Measurements from ENCODE around the gene GABBR2. TPM values are rescaled to one million over a fixed set of nuclear protein-coding genes. Genes with fewer than 3 reads are reported as not detected.
"Not testable (repeated sequence)": the region's sequence is repeated elsewhere in the genome, so short reads cannot be mapped to it uniquely, and the experiment has no call there.

GABBR2 gene
- total and polyA plus RNA-seq, 2 of the 8 experiments (the other 6 are each of a cell fraction or from before 2014, with no cell fraction given): 0.50 to 1.2 TPM

- WGBS, 2 experiments (ENCODE audit: extremely low coverage in 1 of 2, insufficient coverage in 1 of 2, insufficient read length in 1 of 2, insufficient replicate concordance in 2 of 2, low coverage in 1 of 2, low lambda C conversion rate in 2 of 2, missing lambda C conversion rate in 1 of 2): 86% methylated on average over 2 of the region's 2 CpGs; no CpG with 5 or more reads in 1 of the 2 experiments
- H4K91ac ChIP-seq (replicated peaks; ENCODE audit: insufficient read length, low read length); H2BK20ac ChIP-seq (ENCODE audit: low read length); H3K4me2 ChIP-seq (ENCODE audit: insufficient read depth in 1 of 2, low read depth in 2 of 2, low read length in 2 of 2); H2BK120ac ChIP-seq (replicated peaks; ENCODE audit: low read depth, low read length); H4K5ac ChIP-seq (ENCODE audit: insufficient read length, low read depth, low read length); H3K27ac ChIP-seq (ENCODE audit: low read depth, low read length); H3K36me3 ChIP-seq (ENCODE audit: control insufficient read depth in 2 of 4, insufficient read depth in 4 of 4, low read length in 3 of 4); H2BK12ac ChIP-seq (ENCODE audit: low read depth, low read length); H2AFZ ChIP-seq (ENCODE audit: low read length); H4K8ac ChIP-seq (ENCODE audit: extremely low read depth, insufficient read depth, low read length); DNase-seq (ENCODE audit: low read depth in 1 of 2, low spot score in 2 of 2); H2AK5ac ChIP-seq (ENCODE audit: low read depth, low read length); H3K27me3 ChIP-seq (replicated peaks in 1 of 4; ENCODE audit: control insufficient read depth in 3 of 4, extremely low read depth in 1 of 4, insufficient read depth in 3 of 4, low read length in 3 of 4); H3K79me2 ChIP-seq (ENCODE audit: control insufficient read depth in 1 of 2, insufficient read depth in 2 of 2, low read length in 2 of 2); H2BK15ac ChIP-seq (ENCODE audit: low read length); POLR2A ChIA-PET (ENCODE audit: partially characterized antibody); H4K20me1 ChIP-seq (replicated peaks in 1 of 2; ENCODE audit: control insufficient read depth in 1 of 2, insufficient read depth in 2 of 2, low read length in 2 of 2); H3K23me2 ChIP-seq (ENCODE audit: low read depth, low read length); H3K4me3 ChIP-seq (ENCODE audit: extremely low read depth in 1 of 4, insufficient read depth in 2 of 4, low read depth in 3 of 4, low read length in 4 of 4); H2BK5ac ChIP-seq (ENCODE audit: low read depth, low read length); H3K18ac ChIP-seq (ENCODE audit: extremely low read depth, low read length); H3K79me1 ChIP-seq (ENCODE audit: low read depth, low read length); FAIRE-seq; H3K56ac ChIP-seq (replicated peaks; ENCODE audit: insufficient read length, low read depth, low read length); H3K4ac ChIP-seq (replicated peaks; ENCODE audit: insufficient read length, low read depth, low read length); H3K9ac ChIP-seq (replicated peaks in 1 of 4; ENCODE audit: extremely low read depth in 1 of 4, low read depth in 3 of 4, low read length in 3 of 4); H3K23ac ChIP-seq (ENCODE audit: insufficient read length); H3K9me3 ChIP-seq (ENCODE audit: insufficient read depth in 2 of 2, low read depth in 1 of 2, low read length in 1 of 2); H3K4me1 ChIP-seq (replicated peaks in 1 of 4; ENCODE audit: control insufficient read depth in 3 of 4, insufficient read depth in 4 of 4, low read length in 3 of 4); H3K14ac ChIP-seq (ENCODE audit: insufficient read length): not testable (repeated sequence)
- CTCF ChIA-PET (ENCODE audit: partially characterized antibody): interaction anchor here (1.0 to 1.1 kb wide), 2 partner anchors 16 to 20 kb away, joined by 3 read pairs; no protein-coding TSS in a partner anchor
Observed at GRCh38 chr9:98684816-98685215, 23.9 kb downstream of the GABBR2 start.

Data from H1 (cell line).